Skin of body (tissue), 2 donors: ENCODE data around the gene RBFOX2. TPM values are rescaled to one million over a fixed set of nuclear protein-coding genes. Genes with fewer than 3 reads are reported as not detected.
A peak's percentile ranks its signal among the peaks of the same experiment; 100 is the strongest.
"Not testable (repeated sequence)": the region's sequence is repeated elsewhere in the genome, so short reads cannot be mapped to it uniquely, and the experiment has no call there.

Experiments used
- DNase-seq: peaks from one replicate; lab custom pipeline; 2025; lab: John Stamatoyannopoulos, UW
- total RNA-seq: library from RNA; depleted of rRNA; stranded (reverse); fragments of >200 nt; gene quantifications from one replicate; pipeline ENCODE4 v1.2.3, GENCODE V29; 2014

RBFOX2 gene
- total RNA-seq, 1 donor from 2014 or later, result 144 TPM

DNA sequence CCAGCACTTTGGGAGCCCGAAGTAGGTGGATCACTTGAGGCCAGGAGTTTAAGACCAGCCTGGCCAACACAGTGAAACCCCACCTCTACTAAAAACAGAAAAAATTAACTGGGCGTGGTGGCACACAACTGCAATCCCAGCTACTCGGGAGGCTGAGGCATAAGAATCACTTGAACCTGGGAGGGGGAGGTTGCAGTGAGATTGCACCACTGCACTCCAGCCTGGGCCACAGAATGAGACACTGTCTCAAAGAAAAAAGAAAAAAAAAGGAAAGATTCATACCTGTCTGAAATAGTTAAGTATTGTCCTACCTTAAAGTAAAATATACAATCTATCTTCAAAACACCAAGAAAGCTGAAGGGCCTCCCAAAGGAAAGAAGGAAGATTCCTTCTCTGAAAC, 20.1 kb downstream of the RBFOX2 start:
- DNase-seq, result no peak

- peak; percentile 52 for DNase-seq
These were observed 20.5 kb downstream of the RBFOX2 start for GRCh38 chr22:36008131-36008530.

DNA sequence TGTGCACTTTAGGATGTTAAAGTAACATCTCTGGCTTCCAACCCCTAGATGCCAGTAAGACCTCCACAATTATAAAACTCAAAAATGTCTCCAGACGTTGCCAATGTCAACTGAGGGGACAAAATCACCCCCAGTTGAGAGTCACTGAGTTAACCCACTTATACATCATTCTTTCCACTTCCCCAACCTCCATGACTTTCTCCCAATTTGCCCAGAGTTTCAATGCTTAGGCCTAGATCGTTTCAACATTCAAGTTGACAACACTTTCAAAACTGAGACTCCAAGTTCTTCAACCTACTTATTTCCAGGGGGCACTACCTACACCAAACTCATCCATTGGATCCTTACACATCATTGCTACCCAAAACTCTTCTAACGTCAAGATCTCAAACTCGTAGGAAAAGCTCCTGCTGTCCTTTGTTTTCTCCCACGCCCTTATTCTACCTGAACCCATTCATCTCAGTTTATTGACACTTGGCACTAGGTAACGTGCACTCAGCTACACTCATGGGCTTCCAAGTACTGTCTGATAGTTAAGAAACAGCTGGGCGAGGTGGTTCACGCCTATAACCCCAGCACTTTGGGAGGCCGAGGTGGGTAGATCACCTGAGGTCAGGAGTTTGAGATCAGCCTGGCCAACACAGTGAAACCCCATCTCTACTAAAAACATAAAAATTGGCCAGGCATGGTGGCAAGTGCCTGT, 24.5 kb downstream of the RBFOX2 start:
- no peak for DNase-seq

GRCh38 chr22:36002718-36003260, 25.8 kb downstream of the RBFOX2 start:
- DNase-seq, result no peak

- no peak for DNase-seq
These were observed 26.5 kb downstream of the RBFOX2 start for GRCh38 chr22:36002084-36002483.

DNA sequence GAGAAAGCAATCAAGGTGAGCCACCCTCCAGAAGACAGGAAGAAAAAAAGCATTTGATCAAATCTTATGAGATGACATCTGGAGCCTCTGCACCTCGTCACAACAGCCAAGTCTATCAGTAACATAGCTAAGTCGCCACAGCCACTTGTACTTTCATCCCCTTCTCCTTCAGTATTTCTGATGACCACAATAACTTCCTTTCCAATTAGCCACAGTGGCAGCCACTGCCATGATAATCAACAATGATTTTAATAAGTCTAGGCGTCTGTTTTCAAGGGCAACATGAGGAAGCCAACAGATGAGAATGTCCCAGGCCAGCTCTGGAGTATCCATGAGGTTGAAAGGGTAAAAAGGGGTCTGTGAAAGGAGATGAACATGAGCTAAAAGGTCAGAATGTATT, 29.9 kb downstream of the RBFOX2 start:
- DNase-seq, result no peak

- no peak for DNase-seq
These were observed 31.2 kb downstream of the RBFOX2 start for GRCh38 chr22:35997438-35997837.

GRCh38 chr22:35996596-35996995, 32.0 kb downstream of the RBFOX2 start:
- no peak for DNase-seq

GRCh38 chr22:35995772-35996171, 32.9 kb downstream of the RBFOX2 start:
- peak; percentile 93 for DNase-seq

- peak; percentile 47 for DNase-seq
These were observed 33.3 kb downstream of the RBFOX2 start for GRCh38 chr22:35995348-35995747.

- DNase-seq, result not testable (repeated sequence)
These were observed 34.9 kb downstream of the RBFOX2 start for GRCh38 chr22:35993727-35994126.

DNA sequence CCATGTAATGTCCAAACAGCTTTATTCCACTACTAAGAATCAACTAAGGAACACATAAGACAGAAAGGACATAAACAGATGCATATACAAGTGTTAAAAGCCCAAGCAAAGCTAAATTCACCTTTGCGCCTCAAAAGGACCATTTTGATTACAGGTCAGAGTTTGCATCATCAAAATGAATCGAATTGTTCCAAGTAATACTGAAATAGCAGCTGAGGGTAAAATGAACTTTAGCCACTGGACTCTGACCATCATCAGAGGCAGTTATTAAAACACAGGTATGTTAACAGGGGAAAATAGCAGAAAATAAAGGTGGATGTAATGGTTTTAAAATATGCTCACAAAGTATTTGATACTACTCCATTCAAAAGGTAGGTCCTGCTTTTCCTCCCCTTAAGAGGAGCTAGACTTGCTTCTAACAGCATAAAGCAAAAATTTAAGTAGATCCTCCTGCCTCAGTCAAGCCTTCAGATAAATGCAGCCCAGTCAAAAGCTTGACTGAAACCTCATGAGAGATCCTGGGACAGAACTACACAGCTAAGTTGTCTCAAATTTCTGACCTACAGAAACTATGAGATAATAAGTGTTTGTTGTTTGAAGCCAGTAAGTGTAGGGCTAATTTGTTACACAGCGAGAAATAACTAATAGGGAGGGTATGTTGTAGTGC, 35.4 kb downstream of the RBFOX2 start:
- DNase-seq, result no peak

DNA sequence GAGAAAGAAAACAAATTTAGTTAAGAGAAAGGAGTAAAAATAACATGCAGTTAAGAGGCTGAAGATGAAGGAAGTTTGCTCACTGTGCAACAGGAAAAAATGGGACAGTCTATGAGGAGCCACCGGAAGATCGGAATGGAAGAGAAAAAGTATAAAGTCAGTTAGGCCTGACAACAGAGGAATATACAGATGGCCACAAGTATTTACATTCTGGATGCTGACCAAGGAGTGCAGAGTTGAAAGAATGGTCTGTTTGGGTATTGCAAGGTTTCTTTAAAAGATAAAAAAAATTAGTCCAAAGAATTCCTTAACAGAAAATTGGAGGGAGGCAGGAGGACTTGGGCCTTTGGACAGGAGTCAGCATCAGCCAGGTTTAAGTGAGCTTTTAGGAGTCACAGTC, 37.5 kb downstream of the RBFOX2 start:
- DNase-seq, result no peak

GRCh38 chr22:35988030-35988429, 40.6 kb downstream of the RBFOX2 start:
- DNase-seq, result no peak

- peak; percentile 75 for DNase-seq
These were observed 41.1 kb downstream of the RBFOX2 start for GRCh38 chr22:35987487-35987886.

- DNase-seq, result no peak
These were observed 42.5 kb downstream of the RBFOX2 start for GRCh38 chr22:35986088-35986487.

- no peak for DNase-seq
These were observed 43.3 kb downstream of the RBFOX2 start for GRCh38 chr22:35985371-35985770.

- peak; percentile 74 for DNase-seq
These were observed 44.1 kb downstream of the RBFOX2 start for GRCh38 chr22:35984183-35985175.

DNA sequence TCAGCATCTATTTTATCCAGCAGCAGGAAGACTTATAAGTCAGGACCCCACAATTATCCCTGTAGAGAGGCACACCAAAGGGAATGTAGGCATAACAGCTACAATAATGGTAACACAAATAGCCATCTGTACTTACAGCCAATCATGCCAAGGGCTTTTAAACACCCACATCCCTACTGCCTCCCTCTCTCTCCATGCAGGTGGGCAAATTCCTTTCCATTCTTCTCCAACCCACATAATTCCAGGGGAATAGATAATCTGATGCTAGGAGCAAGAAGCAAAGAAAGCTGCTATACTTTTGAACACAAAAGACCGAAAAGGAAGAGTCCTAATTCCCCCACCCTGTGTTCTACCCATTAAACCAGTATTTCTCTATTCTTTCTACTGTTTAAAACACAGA, 46.7 kb downstream of the RBFOX2 start:
- DNase-seq, result no peak

DNA sequence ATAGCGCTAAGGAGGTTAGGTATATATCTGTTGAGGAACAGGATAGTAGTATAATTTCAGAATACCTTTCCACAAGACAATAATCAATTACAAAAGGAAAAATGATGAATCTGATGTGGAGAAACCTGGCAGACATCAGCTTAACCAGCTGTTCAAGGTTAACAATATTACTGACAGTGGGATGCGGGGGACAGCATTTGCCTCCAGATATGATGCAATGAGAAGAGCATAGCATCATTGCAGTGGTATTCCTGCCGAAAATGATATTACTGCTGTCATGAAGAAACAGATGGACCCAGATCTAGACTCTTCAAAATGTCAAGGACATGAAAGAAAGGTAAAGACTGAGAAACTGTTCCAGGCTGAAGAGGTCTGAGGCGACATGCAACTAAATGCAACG, 49.7 kb downstream of the RBFOX2 start:
- peak; percentile 25 for DNase-seq

- no peak for DNase-seq
These were observed 50.4 kb downstream of the RBFOX2 start for GRCh38 chr22:35978201-35978600.

DNA sequence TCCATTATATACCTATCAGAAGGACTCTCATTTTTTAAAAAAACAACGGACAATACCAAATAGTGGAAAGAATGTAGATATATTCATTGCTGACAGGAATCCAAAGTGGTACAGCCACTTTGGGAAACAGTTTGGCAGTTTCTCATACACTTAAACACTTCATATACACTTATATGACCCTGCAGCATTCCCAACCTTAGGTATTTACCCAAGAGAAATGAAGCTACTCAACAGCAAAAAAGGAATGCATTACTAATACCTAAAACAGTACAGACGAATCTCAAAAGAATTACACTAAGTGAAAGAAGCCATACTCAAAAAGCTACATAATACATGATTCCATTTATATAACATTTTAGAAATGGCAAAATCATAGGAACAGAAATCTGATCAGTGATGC, 51.5 kb downstream of the RBFOX2 start:
- DNase-seq, result no peak
